ENCODE measurements around the gene GAGE10. TPM values are rescaled to one million over a fixed set of nuclear protein-coding genes. Genes with fewer than 3 reads are reported as not detected.

Gene GAGE10
- total and polyA plus RNA-seq, 2 donors (not counting 1 experiment from before 2014, with no cell fraction given) = not detected

DNA sequence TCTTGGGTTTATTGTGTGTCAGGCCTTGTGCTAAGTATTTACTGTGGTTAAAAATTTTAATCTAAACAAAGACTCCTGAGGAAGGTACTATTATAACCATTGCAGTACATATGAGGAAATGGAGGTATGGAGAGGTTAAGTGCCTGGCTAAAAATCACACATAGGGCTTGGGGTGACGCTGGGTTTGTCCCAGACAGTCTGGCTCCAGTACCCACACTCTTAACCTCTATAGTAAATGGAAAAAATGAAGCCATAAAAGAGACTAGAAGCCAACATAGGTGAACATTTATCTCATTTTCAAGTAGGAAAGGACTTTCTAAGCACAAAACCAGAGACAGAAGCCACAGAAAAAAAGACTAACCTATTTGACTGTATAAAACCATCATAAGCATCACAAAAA lies 40.8 kb upstream of the GAGE10 start:
- no peak overlapping the region for H3K27ac Mint-ChIP-seq
- H3K4me3 Mint-ChIP-seq = no peak overlapping the region
- no CpG with 5 or more reads among the region's 1 CpG for WGBS (ENCODE audit: insufficient coverage)

DNA sequence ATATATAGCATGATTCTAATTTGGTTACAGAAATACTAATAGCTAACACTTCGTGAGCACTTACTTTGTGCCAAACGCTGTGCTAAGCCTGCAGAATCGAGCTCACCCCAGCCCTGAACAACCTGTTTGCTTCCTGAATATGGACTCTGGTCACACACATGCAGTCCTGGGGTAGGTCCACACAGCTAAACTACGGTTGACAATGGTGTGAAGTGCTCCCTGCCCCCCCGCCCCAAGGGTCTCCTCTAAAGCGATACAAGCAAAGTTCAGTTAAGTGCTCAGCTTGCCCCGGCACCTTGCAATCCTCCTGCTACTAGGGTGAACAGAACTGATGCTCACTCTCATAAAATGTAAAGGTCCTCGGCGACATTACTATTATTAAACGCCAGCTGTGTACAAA lies 39.8 kb upstream of the GAGE10 start:
- no peak overlapping the region for H3K4me3 ChIP-seq (ENCODE audit: control extremely low read depth in 1 of 5, extremely low read depth in 1 of 5, insufficient read depth in 1 of 5, low read depth in 2 of 5, low read length in 4 of 5)
- no peak for DNase-seq
- no peak for ATAC-seq (ENCODE audit: low read depth)
- Mint-ChIP-seq H3K4me1 (peaks cover 10% of the 10 kb centered on the region), H3K9me3 (ENCODE audit: insufficient read depth) (no peaks in the 10 kb centered on the region), H3K27me3 (peaks cover 5% of the 10 kb centered on the region), H3K27ac (no peak overlapping the region), H3K4me3 (no peak overlapping the region)
- ChIA-PET POLR2A (no interaction called here), CTCF (no interaction called here)
- no peaks in the 10 kb centered on the region for H4K20me1 ChIP-seq (ENCODE audit: control insufficient read depth, insufficient read depth, low read length, poor library complexity, severe bottlenecking)
- no peak overlapping the region for H2AFZ ChIP-seq (ENCODE audit: insufficient read depth, low read depth, low read length, poor library complexity, severe bottlenecking)
- H3K9ac ChIP-seq (ENCODE audit: low read length) = no peak overlapping the region
- no peaks in the 10 kb centered on the region for H3K79me2 ChIP-seq (ENCODE audit: control insufficient read depth, insufficient read depth, low read length)
- no peaks in the 10 kb centered on the region for H3K27me3 ChIP-seq (replicated peaks in 1 of 4; ENCODE audit: control extremely low read depth in 1 of 4, control insufficient read depth in 3 of 4, insufficient read depth in 4 of 4, low read length in 3 of 4)
- H3K4me2 ChIP-seq (replicated peaks; ENCODE audit: low read depth, low read length, poor library complexity, severe bottlenecking) = no peak overlapping the region
- H3K36me3 ChIP-seq (replicated peaks in 1 of 2; ENCODE audit: control extremely low read depth in 1 of 2, control insufficient read depth in 1 of 2, extremely low read depth in 1 of 2, insufficient read depth in 2 of 2, low read length in 1 of 2) = no peaks in the 10 kb centered on the region
- intact Hi-C loops (cut with micrococcal nuclease) = no loop called here
- no peaks in the 10 kb centered on the region for H3K9me3 ChIP-seq (ENCODE audit: control extremely low read depth in 1 of 3, control insufficient read depth in 2 of 3, insufficient read depth in 1 of 3, low read length in 2 of 3)
- WGBS (ENCODE audit: insufficient coverage) = 86% methylated on average over 5 of the region's 10 CpGs
- peaks cover 0 to 4% of the 10 kb centered on the region in 2 donors for H3K4me1 ChIP-seq (ENCODE audit: control insufficient read depth in 2 of 2, insufficient read depth in 2 of 2, low read length in 2 of 2)
- H3K27ac ChIP-seq (ENCODE audit: low read length in 2 of 2) = no peak overlapping the region
- TF ChIP-seq CTCF (IDR thresholded peaks at IDR 0.05) (no peak), EZH2 (IDR thresholded peaks at IDR 0.05; ENCODE audit: borderline replicate concordance, insufficient read depth, low read depth, low read length, poor library complexity, severe bottlenecking) (no peak)

More for the DNA sequence above, 40.8 kb upstream of the GAGE10 start:
- no peak overlapping the region for H3K27ac ChIP-seq (ENCODE audit: low read length in 2 of 2)
- H3K79me2 ChIP-seq (ENCODE audit: control insufficient read depth, insufficient read depth, low read length) = no peaks in the 10 kb centered on the region
- peaks cover 5 to 11% of the 10 kb centered on the region in 2 donors for H3K4me1 ChIP-seq (ENCODE audit: control insufficient read depth in 2 of 2, insufficient read depth in 2 of 2, low read length in 2 of 2)
- H3K27me3 ChIP-seq (replicated peaks in 1 of 4; ENCODE audit: control extremely low read depth in 1 of 4, control insufficient read depth in 3 of 4, insufficient read depth in 4 of 4, low read length in 3 of 4) = no peaks in the 10 kb centered on the region
- TF ChIP-seq CTCF (IDR thresholded peaks at IDR 0.05) (no peak), EZH2 (IDR thresholded peaks at IDR 0.05; ENCODE audit: borderline replicate concordance, insufficient read depth, low read depth, low read length, poor library complexity, severe bottlenecking) (no peak)
- H3K9ac ChIP-seq (ENCODE audit: low read length) = no peak overlapping the region
- ATAC-seq (ENCODE audit: low read depth) (no peak), DNase-seq (no peak)
- ChIA-PET CTCF (no interaction called here), POLR2A (no interaction called here)
- no peak overlapping the region for H3K4me2 ChIP-seq (replicated peaks; ENCODE audit: low read depth, low read length, poor library complexity, severe bottlenecking)
- H3K4me3 ChIP-seq (ENCODE audit: control extremely low read depth in 1 of 5, extremely low read depth in 1 of 5, insufficient read depth in 1 of 5, low read depth in 2 of 5, low read length in 4 of 5) = no peak overlapping the region
- Mint-ChIP-seq H3K27me3 (peaks cover 5% of the 10 kb centered on the region), H3K9me3 (ENCODE audit: insufficient read depth) (no peaks in the 10 kb centered on the region), H3K4me1 (peaks cover 11% of the 10 kb centered on the region)
- no peaks in the 10 kb centered on the region for H3K9me3 ChIP-seq (ENCODE audit: control extremely low read depth in 1 of 3, control insufficient read depth in 2 of 3, insufficient read depth in 1 of 3, low read length in 2 of 3)
- H2AFZ ChIP-seq (ENCODE audit: insufficient read depth, low read depth, low read length, poor library complexity, severe bottlenecking) = no peak overlapping the region
- H3K36me3 ChIP-seq (replicated peaks in 1 of 2; ENCODE audit: control extremely low read depth in 1 of 2, control insufficient read depth in 1 of 2, extremely low read depth in 1 of 2, insufficient read depth in 2 of 2, low read length in 1 of 2) = no peaks in the 10 kb centered on the region
- intact Hi-C loops (cut with micrococcal nuclease) = no loop called here
- H4K20me1 ChIP-seq (ENCODE audit: control insufficient read depth, insufficient read depth, low read length, poor library complexity, severe bottlenecking) = no peaks in the 10 kb centered on the region

All from B cell (primary cell).